Pancreas (tissue), 10 donors: ENCODE measurements around the gene DOC2A. TPM values are rescaled to one million over a fixed set of nuclear protein-coding genes. Genes with fewer than 3 reads are reported as not detected.
"Not testable (repeated sequence)": the region's sequence is repeated elsewhere in the genome, so short reads cannot be mapped to it uniquely, and the experiment has no call there.

Experiments
- ATAC-seq, 4 donors: fragments of 200-7000 bp; cut with Tn5 transposase; one replicate each; pipeline versions ENCODE4 v1.8.0 to v1.9.1; 2020; ENCODE audit warnings: mild to moderate bottlenecking in 4 of 4, moderate library complexity in 4 of 4
- DNase-seq, 6 donors: peaks; one replicate each; pipeline ENCODE4 v3.0.0-alpha.2; 2020
- FAIRE-seq: peaks from 2 replicates; lab custom pipeline; 2012; peaks lifted over from hg19 to GRCh38; lab: Jason Lieb, UNC
- H3K27ac ChIP-seq, 4 donors: fragments of 200-600 bp; sonication (generic); 1 replicate in 3 of 4; 2 replicates in 1 of 4; pipeline versions ENCODE4 v1.5.0 to v1.8.0; 2020
- H3K27me3 ChIP-seq, 4 donors: fragments of 200-600 bp; one replicate each; pipeline ENCODE4 v1.8.0; 2021
- H3K36me3 ChIP-seq, 3 donors: fragments of 200-600 bp; sonication (generic) in 1 of 3; one replicate each; pipeline versions ENCODE4 v1.5.0 to v1.8.0; 2020 to 2021
- H3K4me1 ChIP-seq, 3 donors: fragments of 200-600 bp; one replicate each; pipeline ENCODE4 v1.8.0; 2021
- H3K4me3 ChIP-seq, 4 donors: fragments of 200-600 bp; sonication (generic) in 2 of 4; one replicate each; pipeline versions ENCODE4 v1.5.0 to v1.8.0; 2020 to 2021
- H3K9me3 ChIP-seq, 4 donors: fragments of 200-600 bp; one replicate each; pipeline ENCODE4 v1.8.0; 2021
- CTCF ChIP-seq, 4 donors: fragments of 200-600 bp; sonication (generic) in 3 of 4; IDR thresholded peaks; one replicate each; pipeline versions ENCODE4 v1.5.0 to v1.8.0; 2021; ENCODE audit warnings: antibody characterized with exemption in 4 of 4
- WGBS, 2 donors: extraction: QIAGEN DNeasy Blood & Tissue Kit; methylation state at CpG; one replicate each; pipeline ENCODE4 v1.1.7; 2013; 5-methylcytosine and 5-hydroxymethylcytosine counted together
- intact Hi-C, 3 donors: fragments of 100-400 bp; cut with DNase I; formaldehyde crosslinking; loops; one replicate each; pipeline versions ENCODE4 v1.11.1 to v1.14.2; 2022
- polyA plus RNA-seq, 2 donors: library from polyadenylated mRNA; stranded (reverse); fragments of 200-250 nt; gene quantifications; one replicate each; pipeline ENCODE4 v1.2.3, GENCODE V29; 2013
- total RNA-seq, 6 donors: library from RNA; stranded (reverse); fragmentation: NEBNext Ultra II Directional in 4 of 6; extraction: Animal tissue kit (Norgen Biotek cat#: 25700) in 4 of 6; gene quantifications; one replicate each; pipeline versions ENCODE4 v1.2.1 to v1.2.4, GENCODE V29; 2021 to 2023
- donor health status: healthy with polysubstance abuse.
- donor health status: DM: no; HTN: no; CAD: no; lungs with moderate emphysema.
- donor health status: DM: no; HTN: no; CAD: no.
- donor health status: control.
- donor health status: control.
- donor health status: Bipolar disorder and iron deficiency.
- donor health status: DM: yes; HTN: yes; CAD: no.
- donor health status: DM: no; HTN: no; CAD: no.
- donor health status: DM: no; HTN: no; CAD: no.
- donor health status: DM: yes; HTN: yes; CAD: no.

The DOC2A gene
- total and polyA plus RNA-seq, 8 donors, result 0.19 to 4.4 (median 0.47) TPM

- no peak for FAIRE-seq
- WGBS, 2 donors, result 0 to 1% methylated on average over 68 to 75 of the region's 75 CpGs
- ATAC-seq, result peak; percentile 95 to 99 (median 98)
- Histone ChIP-seq H3K9me3 (no peaks in the 10 kb centered on the region), H3K4me3 (peak within 1 kb of the TSS; percentile 53 to 85 (median 79)), H3K27ac (peak within 1 kb of the TSS; percentile 58 to 90 (median 84)), H3K27me3 (no peaks in the 10 kb centered on the region), H3K36me3 (no peaks in the 10 kb centered on the region), H3K4me1 (peaks cover 0 to 7% (median 6%) of the 10 kb centered on the region in 3 donors)
- peak; percentile 36 to 53 (median 42) for TF ChIP-seq CTCF (IDR thresholded peaks at IDR 0.05)
- peak; percentile 82 to 96 (median 94) for DNase-seq
- intact Hi-C loops, result loop anchor here in 1 of 3 donors (5.0 kb wide), 1 partner anchor 34 kb away; the partner anchor contains the start of gene KCTD13
Measured at GRCh38 chr16:29961479-29962343, 49.1 kb downstream of the DOC2A start, which contains the start of gene TMEM219. TMEM219 (plus strand) TSS chr16:29962079; CDS start chr16:29963144, 1,065 bp downstream.

- H3K4me1 ChIP-seq, result peaks cover 0 to 7% (median 6%) of the 10 kb centered on the region in 3 donors
- intact Hi-C loops, result loop anchor here in 1 of 3 donors (5.0 kb wide), 1 partner anchor 34 kb away; the partner anchor contains the start of gene KCTD13
- TF ChIP-seq CTCF (IDR thresholded peaks at IDR 0.05), result no peak
- no peaks in the 10 kb centered on the region for H3K27me3 ChIP-seq
- ATAC-seq (no peak), FAIRE-seq (no peak), DNase-seq (no peak)
- H3K9me3 ChIP-seq, result no peaks in the 10 kb centered on the region
- WGBS, 2 donors, result 50 to 56% methylated on average over 10 of the region's 10 CpGs
- H3K36me3 ChIP-seq, result no peaks in the 10 kb centered on the region
- H3K27ac ChIP-seq, result peak overlapping the region; percentile 58 to 90 (median 84)
- H3K4me3 ChIP-seq, result peak overlapping the region; percentile 53 to 85 (median 79)
Measured at GRCh38 chr16:29961127-29961478, 49.7 kb downstream of the DOC2A start.

- not testable (repeated sequence) for H3K4me3 ChIP-seq, ATAC-seq, H3K36me3 ChIP-seq, H3K9me3 ChIP-seq, H3K27ac ChIP-seq, FAIRE-seq, DNase-seq, H3K4me1 ChIP-seq, H3K27me3 ChIP-seq
- intact Hi-C loops, result loop anchor here in 1 of 3 donors (5.0 kb wide), 1 partner anchor 33 kb away; the partner anchor contains the start of gene KCTD13
- WGBS, 2 donors, result 77 to 85% methylated on average over 4 of the region's 4 CpGs
Measured at GRCh38 chr16:29959821-29960220, 51.0 kb downstream of the DOC2A start.

GRCh38 chr16:29959293-29959692 is 51.5 kb downstream of the DOC2A start:
- Histone ChIP-seq H3K9me3 (no peaks in the 10 kb centered on the region), H3K4me3 (no peak overlapping the region), H3K36me3 (no peaks in the 10 kb centered on the region), H3K27ac (no peak overlapping the region), H3K27me3 (no peaks in the 10 kb centered on the region), H3K4me1 (peaks cover 0 to 7% (median 6%) of the 10 kb centered on the region in 3 donors)
- intact Hi-C loops, result no loop called here
- ATAC-seq, result no peak
- TF ChIP-seq CTCF (IDR thresholded peaks at IDR 0.05), result no peak
- no peak for DNase-seq
- no peak for FAIRE-seq
- 84 to 91% methylated on average over 9 of the region's 9 CpGs for WGBS, 2 donors

GRCh38 chr16:29958756-29959155 is 52.1 kb downstream of the DOC2A start:
- Histone ChIP-seq H3K9me3 (no peaks in the 10 kb centered on the region), H3K4me1 (peaks cover 0 to 7% (median 6%) of the 10 kb centered on the region in 3 donors), H3K27me3 (no peaks in the 10 kb centered on the region), H3K27ac (no peak overlapping the region), H3K36me3 (no peaks in the 10 kb centered on the region), H3K4me3 (no peak overlapping the region)
- TF ChIP-seq CTCF (IDR thresholded peaks at IDR 0.05), result no peak
- intact Hi-C loops, result no loop called here
- no peak for FAIRE-seq
- no peak for ATAC-seq
- WGBS, 2 donors, result 89 to 90% methylated on average over 5 of the region's 5 CpGs
- no peak for DNase-seq

Other genes starting within 250 kb of the DOC2A start
- gene ZG16, start 232.8 kb downstream of the DOC2A start, total RNA-seq, result 1 to 10 TPM in 3 of 6 donors, under 1 TPM in 3; 0.06 to 3.1 (median 1.1) TPM
- gene ZG16, start 232.8 kb downstream of the DOC2A start, polyA plus RNA-seq, result 1 to 10 TPM in 1 of 2 donors, under 1 TPM in 1; 0.52 to 2.4 TPM
- 10 to 100 TPM in 4 of 6 donors, 1 to 10 TPM in 2; 7.7 to 17.4 (median 11.0) TPM for gene KIF22, start 220.3 kb downstream of the DOC2A start, total RNA-seq
- gene KIF22, start 220.3 kb downstream of the DOC2A start, polyA plus RNA-seq, result 10 to 100 TPM; 43.1 to 51.2 TPM
- 100 to 1,000 TPM in 1 of 6 donors, 10 to 100 TPM in 5; 84.8 to 122 (median 96.2) TPM for gene MAZ, start 204.5 kb downstream of the DOC2A start, total RNA-seq
- gene MAZ, start 204.5 kb downstream of the DOC2A start, polyA plus RNA-seq, result 100 to 1,000 TPM in 1 of 2 donors, 10 to 100 TPM in 1; 94.1 to 107 TPM
- 1 to 10 TPM in 1 of 6 donors, under 1 TPM in 5; 0.35 to 1.2 (median 0.45) TPM for gene PRRT2, start 198.8 kb downstream of the DOC2A start, total RNA-seq
- gene PRRT2, start 198.8 kb downstream of the DOC2A start, polyA plus RNA-seq, result 1 to 10 TPM; 2.6 to 3.2 TPM
- 10 to 100 TPM in 3 of 6 donors, 1 to 10 TPM in 3; 8.1 to 14.5 (median 10.4) TPM for gene PAGR1, start 194.9 kb downstream of the DOC2A start, total RNA-seq
- 10 to 100 TPM; 34.5 to 34.7 TPM for gene PAGR1, start 194.9 kb downstream of the DOC2A start, polyA plus RNA-seq
- gene MVP, start 190.6 kb downstream of the DOC2A start, total RNA-seq, result 100 to 1,000 TPM in 2 of 6 donors, 10 to 100 TPM in 4; 58.8 to 123 (median 77.5) TPM
- 100 to 1,000 TPM; 119 to 179 TPM for gene MVP, start 190.6 kb downstream of the DOC2A start, polyA plus RNA-seq
- 10 to 100 TPM; 31.9 to 50.9 (median 37.3) TPM for gene CDIPT, start 147.8 kb downstream of the DOC2A start, total RNA-seq
- gene CDIPT, start 147.8 kb downstream of the DOC2A start, polyA plus RNA-seq, result 10 to 100 TPM; 52.7 to 69.8 TPM
- gene SEZ6L2, start 111.5 kb downstream of the DOC2A start, total RNA-seq, result 10 to 100 TPM; 14.7 to 29.4 (median 18.3) TPM
- 10 to 100 TPM; 12.6 to 38.8 TPM for gene SEZ6L2, start 111.5 kb downstream of the DOC2A start, polyA plus RNA-seq
- gene ASPHD1, start 110.5 kb downstream of the DOC2A start, total RNA-seq, result 10 to 100 TPM in 1 of 6 donors, 1 to 10 TPM in 5; 3.8 to 11.2 (median 7.1) TPM
- gene ASPHD1, start 110.5 kb downstream of the DOC2A start, polyA plus RNA-seq, result 10 to 100 TPM; 11.9 to 21.2 TPM
- gene KCTD13, start 84.8 kb downstream of the DOC2A start, total RNA-seq, result 10 to 100 TPM in 1 of 6 donors, 1 to 10 TPM in 5; 7.7 to 15.8 (median 9.0) TPM
- 10 to 100 TPM; 19.3 to 20.5 TPM for gene KCTD13, start 84.8 kb downstream of the DOC2A start, polyA plus RNA-seq
- gene TMEM219, start 48.9 kb downstream of the DOC2A start, total RNA-seq, result 10 to 100 TPM; 58.3 to 79.8 (median 68.1) TPM
- gene TMEM219, start 48.9 kb downstream of the DOC2A start, polyA plus RNA-seq, result 100 to 1,000 TPM; 112 to 114 TPM
- gene TAOK2, start 37.2 kb downstream of the DOC2A start, total RNA-seq, result 10 to 100 TPM; 13.5 to 26.1 (median 16.1) TPM
- 10 to 100 TPM; 28.7 to 41.1 TPM for gene TAOK2, start 37.2 kb downstream of the DOC2A start, polyA plus RNA-seq
- gene HIRIP3, start 15.4 kb downstream of the DOC2A start, total RNA-seq, result 1 to 10 TPM; 4.4 to 9.5 (median 6.2) TPM
- gene HIRIP3, start 15.4 kb downstream of the DOC2A start, polyA plus RNA-seq, result 10 to 100 TPM in 1 of 2 donors, 1 to 10 TPM in 1; 9.5 to 16.8 TPM
- 10 to 100 TPM; 24.0 to 46.8 (median 30.1) TPM for gene INO80E, start 14.8 kb downstream of the DOC2A start, total RNA-seq
- 100 to 1,000 TPM in 1 of 2 donors, 10 to 100 TPM in 1; 51.0 to 113 TPM for gene INO80E, start 14.8 kb downstream of the DOC2A start, polyA plus RNA-seq
- gene C16orf92, start 12.2 kb upstream of the DOC2A start, total RNA-seq, result not detected
- not detected for gene C16orf92, start 12.2 kb upstream of the DOC2A start, polyA plus RNA-seq
- gene TLCD3B, start 20.2 kb upstream of the DOC2A start, total RNA-seq, result under 1 TPM in 3 of 6 donors, not detected in 3; 0.20 to 0.28 (median 0.24) TPM
- 1 to 10 TPM in 1 of 2 donors, under 1 TPM in 1; 0.95 to 2.1 TPM for gene TLCD3B, start 20.2 kb upstream of the DOC2A start, polyA plus RNA-seq
- 100 to 1,000 TPM; 234 to 425 (median 329) TPM for gene ALDOA, start 54.7 kb upstream of the DOC2A start, total RNA-seq
- 100 to 1,000 TPM; 304 to 349 TPM for gene ALDOA, start 54.7 kb upstream of the DOC2A start, polyA plus RNA-seq
- 10 to 100 TPM; 21.7 to 43.2 (median 27.1) TPM for gene PPP4C, start 65.0 kb upstream of the DOC2A start, total RNA-seq
- gene PPP4C, start 65.0 kb upstream of the DOC2A start, polyA plus RNA-seq, result 10 to 100 TPM; 47.2 to 53.7 TPM
- gene TBX6, start 80.9 kb upstream of the DOC2A start, total RNA-seq, result 1 to 10 TPM; 1.3 to 3.0 (median 1.7) TPM
- 1 to 10 TPM; 2.3 to 3.6 TPM for gene TBX6, start 80.9 kb upstream of the DOC2A start, polyA plus RNA-seq
- gene YPEL3, start 85.2 kb upstream of the DOC2A start, total RNA-seq, result 10 to 100 TPM; 18.6 to 57.1 (median 35.5) TPM
- 100 to 1,000 TPM; 127 to 134 TPM for gene YPEL3, start 85.2 kb upstream of the DOC2A start, polyA plus RNA-seq
- gene GDPD3, start 102.5 kb upstream of the DOC2A start, total RNA-seq, result 1 to 10 TPM in 4 of 6 donors, under 1 TPM in 2; 0.41 to 3.5 (median 1.3) TPM
- 1 to 10 TPM; 3.6 to 7.4 TPM for gene GDPD3, start 102.5 kb upstream of the DOC2A start, polyA plus RNA-seq
- 10 to 100 TPM; 19.8 to 34.1 (median 22.8) TPM for gene MAPK3, start 112.2 kb upstream of the DOC2A start, total RNA-seq
- 10 to 100 TPM; 24.4 to 38.2 TPM for gene MAPK3, start 112.2 kb upstream of the DOC2A start, polyA plus RNA-seq
- gene CORO1A, start 172.6 kb upstream of the DOC2A start, total RNA-seq, result 10 to 100 TPM in 3 of 6 donors, 1 to 10 TPM in 3; 2.1 to 26.4 (median 9.7) TPM
- 10 to 100 TPM; 12.2 to 14.9 TPM for gene CORO1A, start 172.6 kb upstream of the DOC2A start, polyA plus RNA-seq
- 10 to 100 TPM; 17.3 to 39.1 (median 30.6) TPM for gene BOLA2B, start 182.6 kb upstream of the DOC2A start, total RNA-seq
- gene BOLA2B, start 182.6 kb upstream of the DOC2A start, polyA plus RNA-seq, result 100 to 1,000 TPM in 1 of 2 donors, 10 to 100 TPM in 1; 77.2 to 138 TPM
- 10 to 100 TPM in 4 of 6 donors, 1 to 10 TPM in 2; 9.0 to 25.0 (median 14.0) TPM for gene SLX1A, start 182.8 kb upstream of the DOC2A start, total RNA-seq
- 10 to 100 TPM; 61.8 to 63.8 TPM for gene SLX1A, start 182.8 kb upstream of the DOC2A start, polyA plus RNA-seq
- gene SULT1A3, start 188.2 kb upstream of the DOC2A start, total RNA-seq, result 10 to 100 TPM in 1 of 6 donors, 1 to 10 TPM in 5; 1.0 to 14.7 (median 4.8) TPM
- gene SULT1A3, start 188.2 kb upstream of the DOC2A start, polyA plus RNA-seq, result 100 to 1,000 TPM in 1 of 2 donors, 10 to 100 TPM in 1; 64.5 to 106 TPM
- gene NPIPB13, start 237.5 kb upstream of the DOC2A start, total RNA-seq, result 10 to 100 TPM in 1 of 6 donors, 1 to 10 TPM in 4, under 1 TPM in 1; 0.70 to 14.4 (median 5.3) TPM
- gene NPIPB13, start 237.5 kb upstream of the DOC2A start, polyA plus RNA-seq, result 1 to 10 TPM; 6.9 to 10.0 TPM